ENCODE results near the gene ATP5F1C.
"Not testable (repeated sequence)": the region's sequence is repeated elsewhere in the genome, so short reads cannot be mapped to it uniquely, and the experiment has no call there.

ATP5F1C gene

GRCh38 chr10:7787857-7788638, at the start of gene ATP5F1C, which contains the start of gene KIN:
TSS of gene ATP5F1C (plus strand) at chr10:7788177. CDS start at chr10:7788208, 31 bp downstream.
TSS of gene KIN (minus strand) at chr10:7787993. CDS start at chr10:7787933, 60 bp downstream.
- peak; percentile 98 for DNase-seq

GRCh38 chr10:7738536-7739407, 49.2 kb upstream of the ATP5F1C start:
- no peak for DNase-seq

DNA sequence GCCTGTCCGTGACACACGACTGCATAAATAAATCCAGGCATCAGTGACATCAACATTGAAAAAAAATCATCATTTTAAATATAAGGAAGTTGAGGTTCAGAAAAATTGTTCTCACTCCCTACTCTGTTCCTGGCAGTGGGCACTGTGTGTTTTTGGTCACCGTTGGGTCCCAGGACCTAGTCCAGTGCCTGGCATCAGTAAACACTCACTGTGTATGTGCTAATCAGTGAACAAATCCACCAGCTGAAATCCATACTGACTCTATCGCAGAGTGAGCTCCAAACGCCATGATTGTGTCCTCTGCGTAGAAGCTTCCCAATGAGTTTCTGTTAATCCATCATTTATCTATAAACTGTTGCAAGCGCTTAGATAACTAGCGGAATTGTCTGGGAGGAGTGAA, 43.7 kb upstream of the ATP5F1C start:
- DNase-seq = no peak

DNA sequence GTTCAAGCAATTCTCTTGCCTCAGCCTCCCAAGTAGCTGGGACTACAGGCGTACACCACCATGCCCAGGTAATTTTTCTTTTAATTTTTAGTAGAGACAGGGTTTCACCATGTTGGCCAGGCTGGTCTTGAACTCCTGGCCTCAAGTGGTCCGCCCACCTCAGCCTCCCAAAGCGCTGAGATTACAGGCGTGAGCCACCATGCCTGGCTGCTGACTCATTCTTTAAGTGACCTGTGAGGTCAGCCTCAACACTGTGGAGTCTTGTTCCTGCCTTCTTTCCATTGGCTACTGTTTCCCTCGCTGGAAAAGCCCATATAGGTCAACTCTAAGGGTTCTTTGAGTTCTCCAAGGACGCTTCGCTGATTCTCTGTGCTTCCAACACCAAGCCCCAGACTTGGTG, 39.3 kb upstream of the ATP5F1C start:
- not testable (repeated sequence) for DNase-seq

DNA sequence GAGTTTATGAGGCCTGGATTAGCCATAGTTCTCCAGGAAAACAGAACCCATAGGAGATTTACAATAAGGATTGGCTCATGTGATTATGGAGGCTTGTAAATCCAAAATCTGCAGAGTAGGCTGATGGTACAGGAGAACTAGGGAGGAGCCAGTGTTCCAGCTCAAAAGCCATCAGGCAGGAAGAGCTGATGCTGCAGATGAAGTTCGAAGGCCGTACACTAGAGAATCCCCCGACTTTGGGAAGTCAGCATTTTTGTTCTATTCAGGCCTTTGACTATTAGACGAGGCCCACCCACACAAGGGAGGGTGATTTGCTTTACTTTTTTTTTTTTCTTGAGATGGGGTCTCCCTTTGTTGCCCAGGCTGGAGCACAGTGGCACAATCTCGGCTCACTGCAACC, 37.8 kb upstream of the ATP5F1C start:
- no peak for DNase-seq

- DNase-seq = no peak
Measured at GRCh38 chr10:7752251-7752650, 35.7 kb upstream of the ATP5F1C start.

DNA sequence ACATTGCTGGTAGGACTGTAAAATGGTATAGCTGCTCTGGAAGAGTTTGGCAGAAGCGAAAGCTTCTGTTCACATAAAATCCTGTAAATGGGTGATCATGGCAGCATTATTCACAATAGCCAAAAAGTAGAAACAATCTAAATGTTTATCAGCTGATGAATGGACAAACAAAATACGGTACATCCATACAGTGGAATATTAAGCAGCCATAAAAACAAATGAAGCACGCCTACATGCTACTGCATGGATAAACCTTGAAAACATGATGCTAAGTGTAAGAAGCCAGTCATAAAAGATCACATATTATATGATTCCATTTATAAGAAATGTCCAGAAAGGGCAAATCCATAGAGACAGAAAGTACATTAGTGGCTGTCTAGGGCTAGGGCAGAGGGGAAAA, 32.9 kb upstream of the ATP5F1C start:
- no peak for DNase-seq

DNA sequence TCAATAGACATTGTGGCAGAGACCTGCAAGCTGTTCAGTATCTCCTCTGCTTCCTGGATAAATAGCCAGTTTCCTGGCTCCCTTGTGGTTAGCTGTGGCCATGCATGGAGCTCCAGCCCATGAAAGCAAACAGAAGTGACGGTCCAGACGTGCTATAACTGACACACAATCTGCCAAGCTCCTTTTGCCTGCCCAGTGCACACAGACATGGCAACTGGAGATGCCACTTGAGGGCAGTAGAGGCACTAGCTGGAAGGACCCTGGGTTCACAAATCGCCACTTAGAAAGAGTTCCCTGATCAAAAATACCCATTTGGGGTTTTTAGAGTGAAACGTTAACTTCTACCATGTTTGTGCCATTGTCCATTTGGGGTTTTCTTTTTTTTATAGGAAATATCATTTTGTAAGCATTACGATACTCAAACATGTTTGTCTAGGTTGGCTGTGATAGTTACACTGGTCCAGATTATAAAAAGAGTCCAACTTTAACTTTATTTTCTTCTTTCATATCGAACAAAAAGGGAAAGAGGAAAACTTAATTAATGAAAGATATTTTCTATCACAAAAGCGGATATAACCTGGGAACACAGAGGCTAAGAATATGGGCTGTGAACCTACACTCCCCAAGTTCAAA, 31.5 kb upstream of the ATP5F1C start:
- peak; percentile 31 for DNase-seq

DNA sequence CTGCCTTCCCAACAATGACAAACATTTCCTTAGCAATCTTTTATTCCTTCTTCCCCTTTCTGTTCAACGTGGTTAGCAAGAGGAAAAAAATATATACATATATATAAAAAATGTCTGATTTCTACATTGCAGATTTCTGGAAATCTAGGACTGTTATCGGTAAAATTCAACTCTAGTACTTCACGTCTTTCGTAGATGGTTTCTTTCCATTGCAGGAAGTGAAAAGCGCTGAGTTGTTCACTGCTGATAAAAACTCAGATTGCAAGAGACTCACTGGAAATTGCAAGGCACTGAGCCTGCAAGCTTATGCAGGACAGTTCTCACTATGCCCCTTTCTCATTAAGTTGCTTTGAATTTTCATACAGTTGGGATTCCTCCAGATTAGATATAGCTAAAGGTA, 24.0 kb upstream of the ATP5F1C start:
- no peak for DNase-seq

DNA sequence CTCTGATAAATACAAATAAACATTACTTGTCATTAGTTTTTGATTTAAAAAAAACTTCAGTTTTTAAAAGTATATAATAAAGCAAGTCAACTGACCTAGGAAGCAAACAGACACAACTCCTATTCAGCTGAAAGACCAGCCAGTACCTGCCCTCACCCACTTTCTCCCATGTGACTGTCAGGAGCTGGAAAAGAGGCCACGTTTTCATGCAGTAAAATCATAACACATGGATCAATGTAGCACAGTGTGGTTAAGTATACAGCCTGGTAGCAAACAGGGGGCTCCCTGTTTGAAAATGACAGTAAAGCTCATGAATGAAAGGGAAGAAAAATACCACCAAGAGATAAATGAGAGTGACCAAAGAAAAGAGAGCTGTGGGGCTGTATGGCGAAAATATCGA, 21.7 kb upstream of the ATP5F1C start:
- no peak for DNase-seq

DNA sequence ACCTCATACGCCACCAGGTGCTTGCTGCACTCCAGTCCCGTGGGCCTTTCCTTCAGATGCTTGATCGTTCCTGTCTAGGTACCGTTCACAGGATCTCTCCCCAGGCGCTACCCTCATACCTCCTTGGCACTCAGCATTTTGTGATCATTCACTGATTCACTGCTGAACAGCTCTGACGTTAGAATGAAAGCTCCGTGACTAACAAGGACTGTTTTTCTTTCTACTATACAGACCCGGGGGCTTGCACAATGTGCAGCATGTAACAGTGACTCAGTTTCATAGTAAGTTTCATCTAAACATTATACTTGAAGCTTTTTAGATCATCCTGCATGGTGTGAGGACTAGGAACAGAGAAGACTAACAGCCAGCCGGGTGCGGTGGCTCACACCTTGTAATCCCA, 20.8 kb upstream of the ATP5F1C start:
- no peak for DNase-seq

DNA sequence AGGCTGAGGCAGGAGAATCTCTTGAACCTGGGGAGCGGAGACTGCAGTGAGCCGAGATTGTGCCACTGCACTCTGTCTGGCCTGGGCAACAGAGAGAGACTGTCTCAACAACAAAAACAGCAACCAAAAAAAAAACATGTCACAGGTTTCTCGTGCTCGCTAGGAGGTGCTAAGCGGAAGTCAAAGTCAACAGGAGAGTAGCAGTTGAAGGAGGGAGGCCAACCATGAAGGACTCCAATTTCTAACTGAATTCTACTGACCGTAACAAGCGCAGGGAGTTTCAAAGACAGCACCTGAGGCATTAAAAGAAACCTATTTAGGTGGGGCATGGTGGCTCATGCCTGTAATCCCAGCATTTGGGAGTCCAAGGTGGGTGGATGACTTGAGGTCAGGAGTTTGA, 19.6 kb upstream of the ATP5F1C start:
- no peak for DNase-seq

DNA sequence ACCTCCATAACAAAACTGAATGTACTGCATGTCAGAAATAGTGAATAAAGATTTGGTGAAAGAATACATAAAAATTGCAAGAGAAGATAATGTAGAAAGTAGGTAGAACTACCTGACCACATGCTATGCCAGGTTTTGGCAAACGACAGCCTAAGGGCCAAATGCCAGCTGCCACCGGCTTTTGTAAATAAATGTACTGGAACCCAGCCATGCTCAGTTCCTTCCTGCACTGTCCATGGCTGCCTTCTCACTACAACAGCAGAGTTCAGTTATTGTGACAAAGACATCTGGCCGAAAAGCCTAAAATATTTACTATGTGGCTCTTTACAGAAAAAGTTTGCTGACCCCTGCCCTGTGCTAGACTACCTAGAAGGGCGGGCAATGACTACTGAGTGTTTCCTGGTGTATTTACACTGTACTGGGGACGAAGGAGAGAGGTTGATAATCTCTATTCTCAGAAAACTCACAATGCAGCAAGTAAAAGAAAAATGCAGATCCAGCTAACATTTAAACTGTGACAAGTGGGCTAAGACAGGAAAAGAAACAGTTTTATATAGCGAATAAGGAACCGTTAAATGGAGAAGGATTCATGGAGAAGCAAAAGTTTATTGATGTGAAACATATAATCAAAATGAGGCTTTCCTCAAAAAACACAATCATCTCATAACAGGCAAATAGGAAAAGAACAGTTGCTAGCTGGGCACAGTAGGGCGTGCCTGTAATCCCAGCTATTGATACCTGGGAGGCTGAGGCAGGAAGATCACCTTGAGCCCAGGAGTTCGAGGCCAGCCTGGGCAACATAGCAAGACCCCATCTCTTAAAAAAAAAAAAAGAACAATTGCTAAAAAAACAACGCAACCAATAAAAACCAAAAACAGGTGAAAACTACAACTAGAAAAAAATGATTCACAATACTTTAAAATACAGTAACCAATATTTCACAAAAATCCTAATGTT, 13.9 kb upstream of the ATP5F1C start:
- DNase-seq = no peak

DNA sequence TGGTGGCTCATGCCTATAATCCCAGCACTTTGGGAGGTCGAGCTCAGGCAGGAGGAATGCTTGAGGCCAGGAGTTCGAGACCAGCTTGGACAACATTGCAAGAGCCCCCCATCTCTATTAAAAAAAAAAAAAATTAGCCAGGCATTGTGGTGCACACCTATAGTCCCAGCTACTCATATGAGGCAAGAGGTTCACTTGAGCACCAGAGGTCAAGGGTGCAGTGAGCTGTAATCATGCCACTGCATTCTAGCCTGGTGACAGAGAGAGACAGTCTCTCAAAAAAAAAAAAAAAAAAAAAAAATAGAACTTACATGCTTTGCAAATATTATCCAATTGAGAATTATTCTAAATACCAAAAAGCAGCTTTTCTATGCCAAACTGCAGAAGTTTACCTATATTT, 11.2 kb upstream of the ATP5F1C start:
- DNase-seq = no peak

DNA sequence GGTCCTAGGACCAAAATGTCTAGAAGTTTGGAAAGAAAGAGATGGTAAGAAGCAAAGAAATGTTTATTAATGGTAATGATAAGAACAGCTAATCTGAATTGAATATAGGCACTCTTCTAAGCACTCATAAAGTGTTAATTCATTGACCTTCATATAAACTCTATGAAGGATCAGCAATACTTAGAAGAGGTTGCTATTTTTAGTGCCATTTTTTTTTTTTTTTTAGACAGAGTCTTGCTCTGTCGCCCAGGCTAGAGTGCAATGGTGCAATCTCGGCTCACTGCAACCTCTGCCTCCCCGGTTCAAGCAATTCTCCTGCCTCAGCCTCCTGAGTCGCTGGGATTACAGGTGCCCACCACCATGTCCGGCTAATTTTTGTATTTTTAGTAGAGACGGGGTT, 5.8 kb upstream of the ATP5F1C start:
- not testable (repeated sequence) for DNase-seq

DNA sequence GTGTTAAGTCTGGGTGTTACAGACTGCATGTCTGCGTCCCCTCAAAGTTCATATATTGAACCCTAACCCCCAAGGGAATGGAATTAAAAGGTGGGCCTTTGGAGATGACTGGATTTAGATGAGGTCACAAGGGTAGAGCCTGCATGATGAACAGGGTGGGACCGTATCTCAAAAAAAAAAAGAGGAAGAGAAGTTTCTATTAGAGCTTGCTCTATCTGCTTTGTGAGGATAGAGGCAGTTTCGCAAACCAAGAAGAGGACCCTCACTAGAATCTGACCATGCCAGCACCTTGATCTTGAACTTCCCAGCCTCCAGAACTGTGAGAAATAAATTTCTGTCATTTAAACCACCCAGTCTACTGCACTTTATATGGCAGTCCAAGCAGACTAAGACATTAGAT, 1.5 kb upstream of the ATP5F1C start:
- no peak for DNase-seq

GRCh38 chr10:7787150-7787856, 674 bp upstream of the ATP5F1C start:
- DNase-seq = peak; percentile 31

- DNase-seq = no peak
Measured at GRCh38 chr10:7788639-7789286, 786 bp downstream of the ATP5F1C start.

DNA sequence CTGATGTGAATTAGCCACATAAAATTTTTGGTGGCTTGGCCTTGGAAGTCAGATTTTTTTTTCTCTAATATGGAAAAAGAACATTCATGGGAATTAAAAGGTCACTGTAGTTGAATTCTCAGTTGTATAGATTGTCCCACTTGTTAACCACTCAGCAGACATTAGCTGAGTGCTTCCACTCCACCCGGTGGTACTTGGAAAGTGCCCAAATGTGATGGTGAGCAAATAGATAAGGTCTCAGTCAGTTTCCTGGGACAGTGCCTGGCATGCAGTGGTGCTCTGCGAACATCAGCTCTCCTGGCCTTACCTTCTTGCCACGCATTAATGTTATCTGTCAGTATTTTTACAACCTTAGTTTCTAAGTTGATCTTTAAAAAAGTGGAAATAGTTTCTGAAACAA, 1.4 kb downstream of the ATP5F1C start:
- no peak for DNase-seq

GRCh38 chr10:7792541-7792940, 4.6 kb downstream of the ATP5F1C start:
- no peak for DNase-seq

Data from stimulated activated CD8-positive, alpha-beta memory T cell treated with anti-CD3 and anti-CD28 coated beads, Interleukin-4, amount 100 ng/mL, for 48 hours (primary cell).